Mucosa of gallbladder (tissue), 1 donor: ENCODE results near the gene GSC2. TPM values are rescaled to one million over a fixed set of nuclear protein-coding genes. Genes with fewer than 3 reads are reported as not detected.

Experiments
- DNase-seq: peaks from one replicate; pipeline ENCODE4 v3.0.0-alpha.2; 2020; ENCODE audit warnings: low spot score
- total RNA-seq: library from RNA; stranded (reverse); gene quantifications from one replicate; pipeline ENCODE4 v1.2.1, GENCODE V29; 2021
- donor health status: DM: no; HTN: no; CAD: no.

The GSC2 gene
- total RNA-seq, 1 donor from 2014 or later: not detected

- no peak for DNase-seq
Measured at GRCh38 chr22:19134176-19134831, 15.8 kb downstream of the GSC2 start.

- DNase-seq: no peak
Measured at GRCh38 chr22:19133561-19133960, 16.5 kb downstream of the GSC2 start.

GRCh38 chr22:19132693-19133400, 17.2 kb downstream of the GSC2 start:
- DNase-seq: no peak

GRCh38 chr22:19132153-19132552, 17.9 kb downstream of the GSC2 start:
- no peak for DNase-seq

- no peak for DNase-seq
Measured at GRCh38 chr22:19131685-19132015, 18.4 kb downstream of the GSC2 start.

GRCh38 chr22:19130959-19131684, 19.0 kb downstream of the GSC2 start, which contains the start of gene TSSK2:
TSSK2 (plus strand) TSS chr22:19131308; CDS start chr22:19131400, 92 bp downstream.
- DNase-seq: no peak

- DNase-seq: no peak
Measured at GRCh38 chr22:19129871-19130270, 20.2 kb downstream of the GSC2 start.

- DNase-seq: no peak
Measured at GRCh38 chr22:19128946-19129727, 21.0 kb downstream of the GSC2 start.

- no peak for DNase-seq
Measured at GRCh38 chr22:19128009-19128401, 22.1 kb downstream of the GSC2 start.

- DNase-seq: no peak
Measured at GRCh38 chr22:19127329-19128008, 22.6 kb downstream of the GSC2 start.

GRCh38 chr22:19126309-19127273, 23.5 kb downstream of the GSC2 start:
- no peak for DNase-seq

- no peak for DNase-seq
Measured at GRCh38 chr22:19125474-19126308, 24.4 kb downstream of the GSC2 start.

GRCh38 chr22:19125011-19125410, 25.1 kb downstream of the GSC2 start:
- no peak for DNase-seq

- no peak for DNase-seq
Measured at GRCh38 chr22:19124377-19124776, 25.7 kb downstream of the GSC2 start.

- DNase-seq: no peak
Measured at GRCh38 chr22:19123936-19124335, 26.2 kb downstream of the GSC2 start.

- peak; percentile 16 for DNase-seq
Measured at GRCh38 chr22:19122752-19123492, 27.2 kb downstream of the GSC2 start.

- DNase-seq: peak; percentile 96
Measured at GRCh38 chr22:19122143-19122751, 27.8 kb downstream of the GSC2 start, which contains the start of gene DGCR2. DGCR2 (minus strand) TSS chr22:19122412; CDS start chr22:19122206, 206 bp downstream.

GRCh38 chr22:19121631-19122142, 28.4 kb downstream of the GSC2 start:
- peak; percentile 21 for DNase-seq
